HepG2 (cell line): ENCODE data around the gene EVL. TPM values are rescaled to one million over a fixed set of nuclear protein-coding genes. Genes with fewer than 3 reads are reported as not detected.

Experiments
- ATAC-seq: fragments of 200-7000 bp; cut with Tn5 transposase; 3 replicates; pipeline ENCODE4 v1.9.1; 2020; ENCODE audit warnings: mild to moderate bottlenecking, moderate library complexity
- BruUV-seq: library from RNA; stranded (reverse); fragments of 400-500 nt; replicated peaks from 2 replicates; lab custom pipeline; 2021; lab: Mats Ljungman, UMichigan
- CTCF ChIA-PET: fragments of 300-600 bp; formaldehyde crosslinking; extraction: SDS; loops from one replicate; lab custom pipeline; 2021; ENCODE audit warnings: low total read pairs, inconsistent platforms, low intra/inter-chr PET ratio; lab: Yijun Ruan, JAX
- POLR2A ChIA-PET: fragments of 350-600 bp; sonication (Branson Sonifier 250); formaldehyde crosslinking; loops from one replicate; lab custom pipeline; 2020; ENCODE audit warnings: antibody characterized with exemption, inconsistent platforms; lab: Yijun Ruan, JAX
- DNase-seq: peaks from one replicate; pipeline ENCODE4 v3.0.0-alpha.2; 2015; ENCODE audit warnings: low spot score
- FAIRE-seq: peaks from 3 replicates; lab custom pipeline; 2011; peaks lifted over from hg19 to GRCh38; lab: Jason Lieb, UNC
- H2AFZ ChIP-seq: one replicate; pipeline ENCODE4 v1.6.1; 2011; ENCODE audit warnings: low read length, inconsistent platforms
- H3K27ac ChIP-seq: fragments of 300-600 bp; 3 replicates; pipeline ENCODE4 v1.8.0; 2011; ENCODE audit warnings: mixed run types, mild to moderate bottlenecking, mixed read lengths, low read length, inconsistent platforms; ENCODE audit not compliant: insufficient read depth; ENCODE audit errors: extremely low read length
- H3K27me3 ChIP-seq, 2 experiments: fragments of 200-600 bp in 1 of 2; 2 replicates in 1 of 2; 3 replicates in 1 of 2; pipeline versions ENCODE4 v1.6.0 to v1.8.0; 2011; ENCODE audit warnings: low read length in 2 of 2, mild to moderate bottlenecking in 2 of 2, moderate library complexity in 2 of 2, inconsistent platforms in 1 of 2; ENCODE audit not compliant: insufficient read depth in 2 of 2, control insufficient read depth in 1 of 2
- H3K36me3 ChIP-seq, 2 experiments: fragments of 200-600 bp in 1 of 2; replicated peaks in 1 of 2; 2 replicates in 1 of 2; 3 replicates in 1 of 2; pipeline versions ENCODE4 v1.5.1 to v1.8.0; 2011; ENCODE audit warnings: low read length in 2 of 2, inconsistent platforms in 1 of 2; ENCODE audit not compliant: insufficient read depth in 2 of 2, control insufficient read depth in 1 of 2
- H3K4me1 ChIP-seq: 2 replicates; pipeline ENCODE4 v1.5.1; 2012; ENCODE audit warnings: low read length, inconsistent platforms; ENCODE audit not compliant: insufficient read depth
- H3K4me2 ChIP-seq: 2 replicates; pipeline ENCODE4 v1.6.0; 2011; ENCODE audit warnings: low read depth, low read length, inconsistent platforms
- H3K4me3 ChIP-seq, 3 experiments: fragments of 200-600 bp in 1 of 3; sonication (generic), shearing (Covaris generic) in 1 of 3; replicated peaks in 1 of 3; 2 replicates each; pipeline ENCODE4 v1.5.1; 2011 to 2016; ENCODE audit warnings: low read length in 3 of 3, inconsistent platforms in 2 of 3, low read depth in 2 of 3, mild to moderate bottlenecking in 2 of 3, control low read depth in 1 of 3, mixed read lengths in 1 of 3; ENCODE audit not compliant: insufficient read depth in 1 of 3
- H3K79me2 ChIP-seq: one replicate; pipeline ENCODE4 v1.6.1; 2011; ENCODE audit warnings: low read length, inconsistent platforms; ENCODE audit not compliant: insufficient read depth
- H3K9ac ChIP-seq: 2 replicates; pipeline ENCODE4 v1.6.0; 2011; ENCODE audit warnings: mild to moderate bottlenecking, low read depth, low read length, inconsistent platforms; ENCODE audit not compliant: insufficient read depth
- H3K9me3 ChIP-seq: 2 replicates; pipeline ENCODE4 v1.5.1; 2012; ENCODE audit warnings: mild to moderate bottlenecking, low read length
- H4K20me1 ChIP-seq: 2 replicates; pipeline ENCODE4 v1.6.0; 2011; ENCODE audit warnings: inconsistent platforms, mild to moderate bottlenecking, low read length, moderate library complexity; ENCODE audit not compliant: insufficient read depth
- CEBPB ChIP-seq: IDR thresholded peaks from 2 replicates; pipeline ENCODE4 v1.6.1; 2011; ENCODE audit warnings: low read depth, low read length, improper control_type of control experiment, borderline replicate concordance
- FOSL2 ChIP-seq: sonication (generic); formaldehyde crosslinking; IDR thresholded peaks from 2 replicates; pipeline ENCODE4 v1.4.0; 2020; ENCODE audit warnings: missing genetic modification reagents
- KDM1A ChIP-seq: IDR thresholded peaks from 2 replicates; pipeline ENCODE4 v1.6.1; 2016; ENCODE audit warnings: missing compliant biosample characterization
- PHF21A ChIP-seq: sonication (generic); formaldehyde crosslinking; IDR thresholded peaks from 2 replicates; pipeline ENCODE4 v1.5.0; 2020; ENCODE audit warnings: mild to moderate bottlenecking, missing genetic modification reagents
- SMARCC2 ChIP-seq: fragments of 450-650 bp; IDR thresholded peaks from 2 replicates; pipeline ENCODE4 v1.6.1; 2017; ENCODE audit warnings: antibody characterized with exemption, mild to moderate bottlenecking
- ZC3H4 ChIP-seq: sonication (generic); formaldehyde crosslinking; IDR thresholded peaks from 2 replicates; pipeline ENCODE4 v1.4.0; 2020; ENCODE audit warnings: missing genetic modification reagents, borderline replicate concordance
- ZNF678 ChIP-seq: sonication (generic); formaldehyde crosslinking; IDR thresholded peaks from 2 replicates; pipeline ENCODE4 v1.4.0; 2020; ENCODE audit warnings: mild to moderate bottlenecking, missing genetic modification reagents
- ZNF770 ChIP-seq: sonication (generic); formaldehyde crosslinking; IDR thresholded peaks from 2 replicates; pipeline ENCODE4 v1.5.0; 2020; ENCODE audit warnings: mild to moderate bottlenecking, missing genetic modification reagents
- WGBS: methylation state at CpG from one replicate; pipeline ENCODE4 v1.1.6; 2017; ENCODE audit warnings: low lambda C conversion rate; 5-methylcytosine and 5-hydroxymethylcytosine counted together
- in situ Hi-C: cut with HindIII; loops from 2 replicates; pipeline ENCODE4 v1.10.0; 2017; ENCODE audit warnings: low pct_unique_long_range_greater_than_20kb; ENCODE audit not compliant: extremely low pct_ligation_motif_present
- intact Hi-C: fragments of 100-400 bp; cut with micrococcal nuclease; formaldehyde crosslinking; loops from one replicate; pipeline ENCODE4 v1.10.0; 2022; ENCODE audit not compliant: unreplicated experiment
- polyA plus RNA-seq, 8 experiments: library from polyadenylated mRNA; depleted of rRNA in 3 of 8; stranded (reverse) in 7 of 8; unstranded in 1 of 8; fragments of >200 nt; fragmentation: Illumina TruSeq in 4 of 8; extraction: Trizol in 4 of 8; gene quantifications; 2 replicates each; pipeline versions ENCODE4 v1.2.1 to v1.2.3, GENCODE V29; 2011 to 2016; ENCODE audit warnings: low read depth in 4 of 8, missing spikeins in 1 of 8, mixed read lengths in 1 of 8; ENCODE audit not compliant: insufficient read depth in 1 of 8
- total RNA-seq, 5 experiments: library from RNA; depleted of rRNA; stranded (reverse); fragments of >200 nt; fragmentation: Illumina TruSeq; extraction: Trizol; gene quantifications; 2 replicates each; pipeline ENCODE4 v1.2.3, GENCODE V29; 2016; ENCODE audit warnings: low read depth in 1 of 5

EVL gene
- total and polyA plus RNA-seq, 2 of the 13 experiments (the other 11 are each of a cell fraction or from before 2014, with no cell fraction given) = 15.1 to 31.2 TPM

- TF ChIP-seq ZNF678 (CRISPR knock-in tag) (no peak), PHF21A (CRISPR knock-in tag) (no peak), ZC3H4 (CRISPR knock-in tag) (no peak), KDM1A (CRISPR knock-in tag) (no peak)
Measured at GRCh38 chr14:100030452-100031153, 34.6 kb upstream of the EVL start (continued).

GRCh38 chr14:100031506-100032281 lies 33.5 kb upstream of the EVL start:
- no peaks in the 10 kb centered on the region for H3K36me3 ChIP-seq
- peaks cover 10% of the 10 kb centered on the region; the same call in 1 of the 2 replicates for H3K4me1 ChIP-seq
- intact Hi-C loops = loop anchor here (5.0 kb wide), 1 partner anchor 446 kb away; no protein-coding TSS in a partner anchor
- H3K4me3 ChIP-seq = no peak overlapping the region
- 73% methylated on average over 7 of the region's 7 CpGs for WGBS
- BruUV-seq = no TSS peak
- no peak for ATAC-seq
- FAIRE-seq = no peak
- no peak overlapping the region for H3K27ac ChIP-seq
- ChIA-PET POLR2A (no interaction called here), CTCF (no interaction called here)
- peaks cover 1% of the 10 kb centered on the region for H3K79me2 ChIP-seq
- no peak overlapping the region for H2AFZ ChIP-seq
- DNase-seq = no peak
- no peak overlapping the region for H3K4me2 ChIP-seq
- H3K9me3 ChIP-seq = no peaks in the 10 kb centered on the region
- no peaks in the 10 kb centered on the region for H4K20me1 ChIP-seq
- TF ChIP-seq ZNF770 (CRISPR knock-in tag) (no peak), CEBPB (peak; percentile 52; the same call in 1 of the 2 replicates), SMARCC2 (no peak), FOSL2 (CRISPR knock-in tag) (peak; percentile 45)
- H3K9ac ChIP-seq = no peak overlapping the region
- in situ Hi-C loops = no loop called here
- H3K27me3 ChIP-seq = no peaks in the 10 kb centered on the region
